GM19463 (cell line): Measurements from ENCODE around the gene VIPR2.

Experiments
- ATAC-seq: cut with Tn5 transposase; IDR thresholded peaks from one replicate; pipeline ENCODE4 v1.9.1; 2021; ENCODE audit warnings: mild to moderate bottlenecking, moderate library complexity; ENCODE audit not compliant: unreplicated experiment

VIPR2 gene

DNA sequence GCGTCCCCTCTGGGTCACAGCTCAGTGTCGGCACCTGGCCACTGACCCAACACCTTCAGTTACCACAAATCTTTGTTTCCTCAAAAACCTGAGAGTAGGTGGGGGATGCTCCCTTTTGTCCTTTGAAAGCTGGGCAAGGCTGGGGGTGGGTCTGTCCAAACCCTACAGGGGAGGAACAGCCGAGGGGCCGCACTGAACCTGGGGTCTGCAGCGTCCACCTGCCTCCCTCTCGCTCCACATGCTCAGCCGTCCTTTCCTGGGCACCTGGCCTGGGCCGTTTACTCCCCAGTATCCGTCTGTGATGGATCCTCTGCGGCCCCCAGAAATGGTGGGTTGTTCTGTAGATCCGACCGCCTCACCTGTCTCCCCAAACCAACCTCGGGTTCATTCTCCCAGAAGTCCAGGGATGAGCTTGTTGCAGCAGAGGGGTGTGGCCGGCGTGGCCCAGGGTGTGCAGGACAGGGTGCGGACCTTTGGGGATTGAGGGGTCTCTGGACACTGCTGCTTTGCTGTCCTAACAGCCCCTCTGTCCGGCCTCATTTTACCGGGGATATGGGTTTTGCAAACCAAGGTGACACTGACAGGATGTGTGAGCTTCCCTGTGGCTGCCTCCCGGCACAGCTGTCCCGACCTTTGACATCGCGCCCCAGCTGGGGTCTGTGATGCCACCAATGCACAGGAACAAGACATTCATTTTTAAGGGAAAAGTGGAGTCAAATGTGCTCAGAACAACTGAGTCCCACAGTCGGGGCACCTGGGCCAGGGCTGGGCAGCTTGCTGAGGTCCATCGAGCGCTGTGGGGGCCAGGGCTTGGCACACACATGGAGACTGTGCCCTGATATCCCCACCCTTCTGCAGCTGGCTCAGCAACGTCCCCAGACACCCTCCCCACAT, 115.9 kb downstream of the VIPR2 start:
- no peak for ATAC-seq

- no peak for ATAC-seq
Observed at GRCh38 chr7:159027789-159028507, 116.7 kb downstream of the VIPR2 start.

DNA sequence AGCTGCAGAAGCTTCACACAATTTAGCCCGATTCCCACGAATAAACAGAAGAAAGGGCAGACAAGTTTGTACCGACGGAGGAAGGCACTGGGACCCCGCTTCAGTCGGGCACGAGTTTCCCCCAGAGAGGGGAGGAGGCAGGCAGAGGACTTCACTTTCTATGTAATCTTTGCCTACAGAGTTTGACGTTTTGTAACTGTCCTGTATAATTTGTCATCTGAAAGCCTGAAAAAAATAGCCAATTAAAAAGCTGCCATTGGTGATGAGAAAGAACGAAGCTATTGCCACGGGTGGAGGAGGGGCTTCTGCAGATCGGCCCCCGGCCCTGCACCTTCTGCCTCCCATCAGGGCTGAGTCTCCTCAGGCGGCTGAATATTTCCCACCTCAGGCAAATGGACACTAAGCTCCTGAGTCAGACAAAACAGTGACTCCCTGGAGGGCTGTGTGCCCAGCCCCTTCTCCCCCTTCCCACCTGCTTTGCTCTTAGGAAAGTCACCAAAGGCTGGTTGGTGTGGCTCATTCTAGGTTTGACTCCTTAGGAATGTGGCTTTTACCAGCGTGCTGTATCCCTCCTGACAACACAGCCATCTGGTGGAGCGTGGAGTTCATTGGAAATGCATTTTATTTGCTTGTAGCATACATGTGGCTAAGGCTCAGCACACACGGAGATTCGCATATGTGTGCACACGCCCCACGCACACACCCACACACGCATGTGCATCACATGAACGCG, 117.4 kb downstream of the VIPR2 start:
- no peak for ATAC-seq

DNA sequence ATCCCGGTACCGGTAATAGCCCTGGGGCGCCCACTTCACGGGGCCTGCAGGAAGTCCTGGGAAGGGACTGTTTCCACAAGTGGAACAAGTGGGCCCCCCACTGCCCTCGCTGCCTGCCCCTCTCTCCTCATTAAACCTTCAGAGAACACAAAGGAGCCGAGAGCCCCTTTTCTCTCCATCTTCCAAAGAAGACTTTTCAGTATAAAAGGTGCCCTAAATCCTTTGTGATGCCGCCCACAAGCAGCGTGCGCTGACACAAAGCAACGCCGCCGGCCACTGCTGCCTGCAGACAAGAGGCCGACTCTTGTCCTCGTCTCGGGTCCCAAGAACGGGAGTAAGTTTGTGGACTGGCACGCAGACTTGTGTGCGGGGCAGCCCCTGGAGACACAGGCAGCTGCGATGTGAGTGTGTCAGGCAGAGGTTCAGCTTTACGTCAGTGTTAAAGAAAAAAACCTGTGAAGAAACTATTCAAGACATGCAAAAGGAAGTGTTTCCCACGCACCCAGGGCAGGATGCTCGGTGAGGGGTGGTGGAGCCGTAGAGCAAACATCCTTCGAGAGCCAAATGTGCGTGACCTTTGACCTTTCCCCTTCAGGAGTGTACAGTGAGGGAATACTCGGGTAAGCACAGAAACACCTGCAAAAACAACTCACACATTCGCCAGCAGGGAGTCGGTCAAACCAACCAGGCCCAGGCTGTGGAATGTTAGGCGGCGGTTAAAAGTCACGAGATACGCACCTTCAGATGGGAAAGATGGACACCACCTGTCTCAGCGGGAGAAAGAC, 118.2 kb downstream of the VIPR2 start:
- ATAC-seq = no peak

- ATAC-seq = no peak
Observed at GRCh38 chr7:159025161-159025779, 119.4 kb downstream of the VIPR2 start.

DNA sequence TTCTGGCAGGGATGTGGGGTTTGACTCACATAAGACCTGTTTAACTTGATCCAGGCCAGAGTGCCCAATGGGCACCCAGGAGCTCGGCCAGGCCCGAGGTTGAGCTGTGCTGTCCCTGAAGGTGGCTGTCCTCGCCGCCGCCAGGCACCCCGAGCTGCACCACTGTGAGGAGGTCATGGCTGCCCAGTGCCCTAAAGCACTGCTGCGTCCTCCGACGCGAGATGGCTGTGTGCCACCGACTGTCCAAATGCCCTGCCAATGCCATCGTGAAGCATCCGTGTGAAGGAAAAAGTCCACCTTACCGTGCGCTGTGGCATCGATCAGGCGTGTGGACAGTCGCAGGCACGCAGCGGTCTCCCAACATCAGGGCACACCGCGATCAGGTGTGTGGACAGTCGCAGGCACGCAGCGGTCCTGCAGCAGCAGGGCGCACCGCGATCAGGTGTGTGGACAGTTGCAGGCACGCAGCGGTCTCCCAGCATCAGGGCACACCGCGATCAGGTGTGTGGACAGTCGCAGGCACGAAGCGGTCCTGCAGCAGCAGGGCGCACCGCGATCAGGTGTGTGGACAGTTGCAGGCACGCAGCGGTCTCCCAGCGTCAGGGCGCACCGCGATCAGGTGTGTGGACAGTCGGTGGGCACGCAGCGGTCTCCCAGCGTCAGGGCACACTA, 120.3 kb downstream of the VIPR2 start:
- ATAC-seq = no peak

GRCh38 chr7:159023746-159024145, 120.9 kb downstream of the VIPR2 start:
- no peak for ATAC-seq

- no peak for ATAC-seq
Observed at GRCh38 chr7:159023206-159023605, 121.5 kb downstream of the VIPR2 start.

DNA sequence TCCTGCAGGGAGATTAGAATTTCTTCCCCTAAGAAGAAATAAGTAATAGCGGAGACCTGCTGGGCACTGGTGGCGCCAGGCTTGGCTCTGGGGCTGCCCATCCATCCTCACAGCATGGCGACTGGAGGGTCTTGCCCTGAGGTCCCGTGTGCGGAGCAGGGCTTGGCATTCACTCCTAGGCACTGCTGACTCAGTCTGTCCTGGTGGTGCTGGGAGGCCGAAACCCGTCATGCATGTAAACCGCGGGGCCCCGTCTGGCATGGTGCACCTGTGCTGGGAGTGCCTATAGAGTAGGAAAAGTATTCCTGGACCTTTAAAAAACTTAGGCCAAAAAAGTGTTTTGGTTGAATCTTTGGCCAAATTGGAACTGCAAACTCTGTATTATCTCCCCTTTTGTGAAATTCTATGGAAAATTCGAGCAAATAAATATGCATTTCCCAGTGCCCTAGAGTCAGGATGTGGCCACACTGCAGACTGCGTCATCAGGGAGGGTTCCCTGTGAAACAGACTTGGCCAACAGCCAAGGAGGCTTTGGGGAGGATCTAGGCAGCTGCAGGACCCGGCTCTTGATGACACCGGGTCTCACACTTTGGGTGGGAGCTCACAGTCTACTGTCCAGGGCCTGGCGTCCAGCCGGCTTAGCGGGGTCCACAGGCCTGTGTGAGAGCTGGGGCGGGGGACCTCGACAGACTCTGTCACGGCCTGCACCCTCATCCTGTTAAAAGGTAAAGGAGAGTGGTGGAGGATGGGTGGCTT, 122.3 kb downstream of the VIPR2 start:
- ATAC-seq = no peak

DNA sequence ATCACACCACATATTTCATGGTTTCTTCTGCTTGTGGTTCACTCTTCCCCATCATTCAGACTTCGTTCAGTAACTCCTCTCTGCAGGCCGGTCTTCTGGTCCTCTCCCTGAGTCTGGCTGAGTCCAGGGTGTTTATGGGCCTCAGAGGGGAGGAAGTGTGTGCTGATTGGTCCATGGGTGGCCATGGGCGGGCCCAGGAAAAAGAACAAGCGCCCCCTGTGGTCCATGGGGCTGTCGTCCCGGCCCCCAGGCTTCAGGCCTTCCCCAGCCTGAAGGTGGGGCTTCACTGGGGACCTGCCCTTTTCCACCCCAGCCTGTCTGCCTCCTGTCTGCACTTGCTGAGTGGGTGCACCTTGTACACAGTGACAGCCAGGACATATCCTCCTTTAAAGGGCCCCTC, 123.7 kb downstream of the VIPR2 start:
- no peak for ATAC-seq

- ATAC-seq = no peak
Observed at GRCh38 chr7:159019111-159019510, 125.6 kb downstream of the VIPR2 start.

- ATAC-seq = no peak
Observed at GRCh38 chr7:159017741-159018140, 126.9 kb downstream of the VIPR2 start.

DNA sequence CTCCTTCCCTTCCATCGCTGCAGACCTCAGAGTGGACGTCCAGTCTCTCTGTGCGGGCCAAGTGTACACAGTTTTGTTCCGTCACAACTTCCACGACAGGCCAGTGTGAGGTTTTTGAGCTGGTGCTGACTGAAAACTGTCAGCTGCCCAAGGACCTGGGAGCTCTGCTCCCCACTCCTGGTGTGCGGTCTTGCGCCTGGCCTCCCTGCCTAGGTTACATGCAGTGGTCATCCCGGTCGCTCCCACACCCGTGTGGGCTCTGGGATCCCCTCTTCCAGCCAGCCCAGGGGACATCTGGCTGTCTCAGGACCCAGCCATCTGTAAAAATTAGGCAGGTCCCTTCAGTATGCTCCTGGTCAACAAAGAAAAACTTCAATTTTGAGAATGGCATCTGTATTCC, 127.5 kb downstream of the VIPR2 start:
- no peak for ATAC-seq

GRCh38 chr7:159016591-159016990, 128.1 kb downstream of the VIPR2 start:
- ATAC-seq = no peak

- ATAC-seq = no peak
Observed at GRCh38 chr7:159015454-159016410, 128.9 kb downstream of the VIPR2 start.

DNA sequence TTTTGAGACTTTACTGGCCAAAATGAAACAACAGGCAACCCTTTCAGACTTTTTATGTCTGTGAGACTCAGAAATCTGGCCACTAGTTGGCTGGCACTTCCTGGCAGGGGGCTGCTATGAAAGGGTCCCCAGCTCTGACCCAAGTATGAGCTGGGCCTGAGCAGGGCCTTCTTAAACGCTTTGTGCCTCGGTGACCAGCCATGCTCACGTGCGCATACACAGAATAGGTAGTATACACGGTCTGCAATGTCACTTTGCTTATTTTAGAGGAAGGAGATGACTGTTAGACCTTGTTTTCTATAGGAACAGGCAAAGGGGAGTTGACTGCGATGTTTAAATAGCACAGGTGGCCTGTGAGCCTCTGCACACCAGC, 129.6 kb downstream of the VIPR2 start:
- ATAC-seq = no peak

- ATAC-seq = no peak
Observed at GRCh38 chr7:159014297-159015062, 130.2 kb downstream of the VIPR2 start.
